Type B pancreatic cell (in vitro differentiated cells): ENCODE data around the gene NCAN. TPM values are rescaled to one million over a fixed set of nuclear protein-coding genes. Genes with fewer than 3 reads are reported as not detected.
"Not testable (repeated sequence)": the region's sequence is repeated elsewhere in the genome, so short reads cannot be mapped to it uniquely, and the experiment has no call there.

Source experiments
- DNase-seq: peaks from one replicate; pipeline ENCODE4 v3.0.0; 2021; ENCODE audit warnings: mixed read lengths; ENCODE audit not compliant: unreplicated experiment; ENCODE audit errors: extremely low spot score
- H3K27ac Mint-ChIP-seq: 2 replicates; pipeline ENCODE4 v1.8.0; 2021; ENCODE audit warnings: mild to moderate bottlenecking, mixed read lengths
- H3K27me3 Mint-ChIP-seq: 2 replicates; pipeline ENCODE4 v1.8.0; 2021; ENCODE audit warnings: mixed read lengths
- H3K36me3 Mint-ChIP-seq: 2 replicates; pipeline ENCODE4 v1.8.0; 2021; ENCODE audit warnings: mixed read lengths
- H3K4me1 Mint-ChIP-seq: one replicate; pipeline ENCODE4 v1.8.0; 2021; ENCODE audit warnings: mixed read lengths; ENCODE audit not compliant: unreplicated experiment
- H3K4me3 Mint-ChIP-seq: 2 replicates; pipeline ENCODE4 v1.8.0; 2021; ENCODE audit warnings: mild to moderate bottlenecking, mixed read lengths
- H3K9me3 Mint-ChIP-seq: 2 replicates; pipeline ENCODE4 v1.8.0; 2021; ENCODE audit warnings: mixed read lengths
- CTCF ChIP-seq: fragments of 200-600 bp; sonication (generic); conservative IDR thresholded peaks from 2 replicates; pipeline ENCODE4 v1.5.0; 2021; ENCODE audit warnings: antibody characterized with exemption, mild to moderate bottlenecking
- total RNA-seq: library from RNA; stranded (reverse); gene quantifications from 2 replicates; pipeline ENCODE4 v1.2.1, GENCODE V29; 2021; ENCODE audit warnings: low replicate concordance

The NCAN gene
- total RNA-seq, 1 donor from 2014 or later: 0.80 TPM

GRCh38 chr19:19214892-19215291 is 3.1 kb downstream of the NCAN start:
- H3K9me3 Mint-ChIP-seq: no peaks in the 10 kb centered on the region
- H3K4me3 Mint-ChIP-seq: no peak overlapping the region
- peak; percentile 84 for DNase-seq
- no peak overlapping the region for H3K27ac Mint-ChIP-seq
- H3K36me3 Mint-ChIP-seq: no peaks in the 10 kb centered on the region
- no peak for TF ChIP-seq CTCF
- peaks cover 72% of the 10 kb centered on the region for H3K27me3 Mint-ChIP-seq
- H3K4me1 Mint-ChIP-seq: no peaks in the 10 kb centered on the region

GRCh38 chr19:19215792-19216191 is 4.0 kb downstream of the NCAN start:
- Mint-ChIP-seq H3K36me3 (no peaks in the 10 kb centered on the region), H3K27me3 (peaks cover 66% of the 10 kb centered on the region), H3K9me3 (no peaks in the 10 kb centered on the region), H3K4me1 (no peaks in the 10 kb centered on the region), H3K27ac (no peak overlapping the region), H3K4me3 (no peak overlapping the region)
- DNase-seq: no peak
- TF ChIP-seq CTCF: no peak

GRCh38 chr19:19217099-19217498 is 5.3 kb downstream of the NCAN start:
- DNase-seq: no peak
- Mint-ChIP-seq H3K27ac (no peak overlapping the region), H3K36me3 (no peaks in the 10 kb centered on the region), H3K4me1 (no peaks in the 10 kb centered on the region), H3K4me3 (no peak overlapping the region), H3K9me3 (no peaks in the 10 kb centered on the region), H3K27me3 (peaks cover 54% of the 10 kb centered on the region)
- TF ChIP-seq CTCF: peak; percentile 48

- no peak for DNase-seq
- Mint-ChIP-seq H3K27ac (no peak overlapping the region), H3K4me3 (no peak overlapping the region), H3K36me3 (no peaks in the 10 kb centered on the region), H3K27me3 (peaks cover 52% of the 10 kb centered on the region), H3K9me3 (no peaks in the 10 kb centered on the region), H3K4me1 (no peaks in the 10 kb centered on the region)
- TF ChIP-seq CTCF: no peak
Observed at GRCh38 chr19:19218911-19219310, 7.2 kb downstream of the NCAN start.

GRCh38 chr19:19221000-19221399 is 9.2 kb downstream of the NCAN start:
- not testable (repeated sequence) for H3K4me3 Mint-ChIP-seq, H3K27ac Mint-ChIP-seq, H3K36me3 Mint-ChIP-seq, H3K9me3 Mint-ChIP-seq, H3K4me1 Mint-ChIP-seq, DNase-seq
- peaks cover 50% of the 10 kb centered on the region for H3K27me3 Mint-ChIP-seq

GRCh38 chr19:19223060-19223459 is 11.3 kb downstream of the NCAN start:
- DNase-seq: no peak
- peaks cover 43% of the 10 kb centered on the region for H3K27me3 Mint-ChIP-seq
- no peaks in the 10 kb centered on the region for H3K9me3 Mint-ChIP-seq
- no peak overlapping the region for H3K27ac Mint-ChIP-seq
- no peaks in the 10 kb centered on the region for H3K36me3 Mint-ChIP-seq
- H3K4me1 Mint-ChIP-seq: no peaks in the 10 kb centered on the region
- no peak for TF ChIP-seq CTCF
- no peak overlapping the region for H3K4me3 Mint-ChIP-seq
